ENCODE results near the gene SVIP. TPM values are rescaled to one million over a fixed set of nuclear protein-coding genes. Genes with fewer than 3 reads are reported as not detected.

Gene SVIP
- total RNA-seq, 1 experiment from 2014 or later: 34.2 TPM

- Histone ChIP-seq H3F3A (ENCODE audit: insufficient read depth, low read depth) (no peaks in the 10 kb centered on the region), H3K9me2 (ENCODE audit: insufficient read depth) (no peaks in the 10 kb centered on the region), H3K36me3 (ENCODE audit: low read depth) (no peaks in the 10 kb centered on the region), H3K4me3 (no peak overlapping the region), H4K20me1 (ENCODE audit: insufficient read depth) (no peaks in the 10 kb centered on the region), H3K79me2 (ENCODE audit: low read depth) (no peaks in the 10 kb centered on the region), H3K4me1 (replicated peaks; ENCODE audit: insufficient read depth) (no peaks in the 10 kb centered on the region), H3K27me3 (ENCODE audit: insufficient read depth, low read depth) (no peaks in the 10 kb centered on the region), H3K4me2 (no peak overlapping the region), H3K9me3 (ENCODE audit: insufficient read depth, low read depth) (no peaks in the 10 kb centered on the region), H2AFZ (no peak overlapping the region), H3K27ac (no peak overlapping the region)
- CTCF ChIA-PET: no interaction called here
- no peak for DNase-seq
- intact Hi-C loops (cut with micrococcal nuclease; ENCODE audit: unreplicated experiment): no loop called here
- no peak for TF ChIP-seq CTCF (conservative IDR thresholded peaks at IDR 0.05)
- TF ChIP-seq EZH2 (IDR thresholded peaks at IDR 0.05; ENCODE audit: low read depth): no peak
- no TSS peak for BruUV-seq (replicated peaks)
- POLR2A ChIA-PET (ENCODE audit: unreplicated experiment): no interaction called here
These were observed 30.2 kb upstream of the SVIP start for GRCh38 chr11:22859756-22860155.

GRCh38 chr11:22851477-22851876 lies 21.9 kb upstream of the SVIP start:
- Histone ChIP-seq H3K27ac (no peak overlapping the region), H3K9me3 (ENCODE audit: insufficient read depth, low read depth) (no peaks in the 10 kb centered on the region), H3F3A (ENCODE audit: insufficient read depth, low read depth) (no peaks in the 10 kb centered on the region), H3K27me3 (ENCODE audit: insufficient read depth, low read depth) (no peaks in the 10 kb centered on the region), H3K79me2 (ENCODE audit: low read depth) (no peaks in the 10 kb centered on the region), H3K4me3 (no peak overlapping the region), H3K4me2 (no peak overlapping the region), H3K4me1 (replicated peaks; ENCODE audit: insufficient read depth) (no peaks in the 10 kb centered on the region), H4K20me1 (ENCODE audit: insufficient read depth) (no peaks in the 10 kb centered on the region), H2AFZ (no peak overlapping the region), H3K36me3 (ENCODE audit: low read depth) (no peaks in the 10 kb centered on the region), H3K9me2 (ENCODE audit: insufficient read depth) (no peaks in the 10 kb centered on the region)
- ChIA-PET POLR2A (ENCODE audit: unreplicated experiment) (no interaction called here), CTCF (no interaction called here)
- DNase-seq: no peak
- intact Hi-C loops (cut with micrococcal nuclease; ENCODE audit: unreplicated experiment): no loop called here
- BruUV-seq (replicated peaks): no TSS peak
- TF ChIP-seq CTCF (conservative IDR thresholded peaks at IDR 0.05): no peak

- Histone ChIP-seq H3F3A (ENCODE audit: insufficient read depth, low read depth) (no peaks in the 10 kb centered on the region), H3K9me2 (ENCODE audit: insufficient read depth) (no peaks in the 10 kb centered on the region), H3K36me3 (ENCODE audit: low read depth) (no peaks in the 10 kb centered on the region), H4K20me1 (ENCODE audit: insufficient read depth) (no peaks in the 10 kb centered on the region), H3K27ac (no peak overlapping the region), H3K9me3 (ENCODE audit: insufficient read depth, low read depth) (no peaks in the 10 kb centered on the region), H2AFZ (no peak overlapping the region), H3K27me3 (ENCODE audit: insufficient read depth, low read depth) (no peaks in the 10 kb centered on the region), H3K4me1 (replicated peaks; ENCODE audit: insufficient read depth) (no peaks in the 10 kb centered on the region), H3K4me2 (no peak overlapping the region), H3K4me3 (no peak overlapping the region), H3K79me2 (ENCODE audit: low read depth) (no peaks in the 10 kb centered on the region)
- BruUV-seq (replicated peaks): no TSS peak
- ChIA-PET CTCF (no interaction called here), POLR2A (ENCODE audit: unreplicated experiment) (no interaction called here)
- DNase-seq: no peak
- intact Hi-C loops (cut with micrococcal nuclease; ENCODE audit: unreplicated experiment): no loop called here
- no peak for TF ChIP-seq CTCF (conservative IDR thresholded peaks at IDR 0.05)
- no peak for TF ChIP-seq EZH2 (IDR thresholded peaks at IDR 0.05; ENCODE audit: low read depth)
These were observed 17.1 kb upstream of the SVIP start for GRCh38 chr11:22846726-22847125.

All from PC-9 (cell line).